ENCODE data around the gene CDC37L1.

CDC37L1 gene

DNA sequence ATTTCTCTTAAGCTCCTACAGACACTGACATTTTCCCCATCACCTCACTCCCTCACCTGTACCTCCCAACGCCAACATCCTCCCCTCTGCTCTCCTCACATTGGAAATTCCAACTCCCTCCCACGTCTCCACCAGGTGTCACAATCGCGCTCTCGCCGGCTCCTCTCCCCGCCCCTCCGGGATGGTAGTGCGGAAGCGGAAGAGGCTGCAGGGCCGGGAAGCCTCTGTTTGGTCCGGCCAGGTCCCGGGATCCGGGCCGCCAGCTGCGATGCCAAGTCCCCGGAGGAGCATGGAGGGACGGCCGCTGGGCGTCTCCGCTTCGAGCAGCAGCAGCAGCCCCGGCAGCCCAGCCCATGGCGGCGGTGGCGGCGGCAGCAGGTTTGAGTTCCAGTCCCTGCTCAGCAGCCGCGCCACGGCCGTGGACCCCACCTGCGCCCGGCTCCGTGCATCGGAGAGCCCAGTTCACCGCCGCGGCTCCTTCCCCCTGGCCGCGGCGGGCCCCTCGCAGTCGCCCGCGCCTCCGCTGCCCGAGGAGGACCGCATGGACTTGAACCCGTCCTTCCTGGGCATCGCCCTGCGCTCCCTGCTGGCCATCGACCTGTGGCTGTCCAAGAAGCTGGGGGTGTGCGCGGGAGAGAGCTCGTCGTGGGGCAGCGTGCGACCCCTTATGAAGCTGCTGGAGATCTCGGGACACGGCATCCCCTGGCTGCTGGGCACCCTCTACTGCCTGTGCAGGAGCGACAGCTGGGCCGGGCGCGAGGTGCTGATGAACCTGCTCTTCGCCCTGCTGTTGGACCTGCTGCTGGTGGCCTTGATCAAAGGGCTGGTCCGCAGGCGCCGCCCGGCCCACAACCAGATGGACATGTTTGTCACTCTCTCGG, 17.0 kb upstream of the CDC37L1 start, which contains the start of gene PLPP6:
Gene PLPP6, plus strand, starts transcription at position 187 of the 881 bp plus-strand sequence. Its CDS starts 82 bp downstream, at position 269.
- TF ChIP-seq POLR2A (IDR thresholded peaks at IDR 0.05; ENCODE audit: low read depth, low read length) = peak; percentile 61
- DNase-seq (ENCODE audit: insufficient read length, low spot score) = peak; percentile 83
- peak; percentile 92 for FAIRE-seq

GRCh38 chr9:4662989-4663792, 16.2 kb upstream of the CDC37L1 start:
- no peak for TF ChIP-seq POLR2A (IDR thresholded peaks at IDR 0.05; ENCODE audit: low read depth, low read length)
- FAIRE-seq = no peak
- no peak for DNase-seq (ENCODE audit: insufficient read length, low spot score)

DNA sequence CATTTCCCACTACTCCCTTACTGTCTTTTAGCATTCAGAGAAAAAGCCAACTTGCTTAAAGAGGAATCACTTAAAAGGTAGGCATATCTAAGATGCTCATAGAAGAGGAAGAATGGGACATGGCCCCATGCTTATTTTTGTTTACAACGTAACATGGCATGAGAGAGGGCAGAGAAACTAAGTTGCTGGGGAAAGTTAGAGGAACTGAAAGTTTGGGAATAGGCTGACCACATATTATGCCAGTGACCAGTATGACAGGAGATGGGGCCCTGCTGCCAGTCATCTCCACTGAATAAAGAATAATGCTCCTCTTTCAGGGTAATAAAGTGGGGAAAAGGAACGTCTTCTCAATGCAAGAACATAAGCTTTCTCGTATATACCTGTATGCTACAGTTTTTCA, 15.4 kb upstream of the CDC37L1 start:
- TF ChIP-seq POLR2A (IDR thresholded peaks at IDR 0.05; ENCODE audit: low read depth, low read length) = no peak
- FAIRE-seq = no peak
- no peak for DNase-seq (ENCODE audit: insufficient read length, low spot score)

DNA sequence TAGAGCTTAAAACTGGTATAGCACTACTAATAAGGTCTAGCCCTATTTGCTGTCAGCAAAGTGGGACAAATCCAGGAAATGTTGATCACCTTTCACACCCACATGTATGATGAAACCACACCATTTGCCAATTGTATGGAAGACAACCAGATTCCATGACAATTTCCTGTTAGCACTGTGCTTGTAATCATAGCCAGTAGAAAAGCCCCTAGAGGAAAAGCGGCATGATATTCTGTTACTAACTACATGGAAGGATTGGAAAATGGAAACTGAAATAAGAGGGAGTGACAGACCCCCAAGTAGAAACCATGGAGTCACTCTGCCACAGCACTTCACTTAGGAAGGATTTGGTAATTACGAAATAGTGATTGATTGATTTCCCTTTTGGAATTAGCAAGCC, 14.0 kb upstream of the CDC37L1 start:
- DNase-seq (ENCODE audit: insufficient read length, low spot score) (no peak), FAIRE-seq (no peak)

GRCh38 chr9:4666042-4666699, 13.2 kb upstream of the CDC37L1 start, which contains the start of gene SPATA6L:
TSS of gene SPATA6L (minus strand) at chr9:4666480. CDS start at chr9:4666250, 230 bp downstream.
- TF ChIP-seq POLR2A (IDR thresholded peaks at IDR 0.05; ENCODE audit: low read depth, low read length) = no peak
- DNase-seq (ENCODE audit: insufficient read length, low spot score) (peak; percentile 38), FAIRE-seq (peak; percentile 85)

More for the DNA sequence above, 14.0 kb upstream of the CDC37L1 start:
- no peak for TF ChIP-seq POLR2A (IDR thresholded peaks at IDR 0.05; ENCODE audit: low read depth, low read length)

DNA sequence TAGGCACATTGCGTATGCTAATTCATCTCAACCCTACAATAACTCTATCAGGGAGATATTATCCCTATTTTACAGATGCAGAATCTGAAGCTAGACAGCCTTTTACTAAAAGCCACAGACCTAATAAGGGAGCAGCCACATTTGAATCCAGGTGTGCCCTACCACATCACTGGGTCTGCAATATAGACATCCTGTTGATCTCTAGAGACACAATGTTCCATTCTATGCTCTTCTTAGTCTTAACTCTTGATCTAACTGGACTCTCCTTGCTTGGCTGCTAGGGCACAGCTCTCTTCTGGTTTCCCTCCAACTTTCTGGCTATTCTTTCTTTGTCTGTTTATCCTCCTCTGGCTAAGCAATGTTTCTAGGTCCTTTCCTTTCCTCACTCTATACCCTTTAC, 11.7 kb upstream of the CDC37L1 start:
- no peak for TF ChIP-seq POLR2A (IDR thresholded peaks at IDR 0.05; ENCODE audit: low read depth, low read length)
- FAIRE-seq = no peak
- no peak for DNase-seq (ENCODE audit: insufficient read length, low spot score)

GRCh38 chr9:4668604-4669003, 10.8 kb upstream of the CDC37L1 start:
- no peak for DNase-seq (ENCODE audit: insufficient read length, low spot score)
- no peak for TF ChIP-seq POLR2A (IDR thresholded peaks at IDR 0.05; ENCODE audit: low read depth, low read length)
- FAIRE-seq = no peak

- no peak for FAIRE-seq
- no peak for DNase-seq (ENCODE audit: insufficient read length, low spot score)
- TF ChIP-seq POLR2A (IDR thresholded peaks at IDR 0.05; ENCODE audit: low read depth, low read length) = no peak
These were observed 9.5 kb upstream of the CDC37L1 start for GRCh38 chr9:4669890-4670289.

- no peak for DNase-seq (ENCODE audit: insufficient read length, low spot score)
- no peak for FAIRE-seq
- no peak for TF ChIP-seq POLR2A (IDR thresholded peaks at IDR 0.05; ENCODE audit: low read depth, low read length)
These were observed 8.8 kb upstream of the CDC37L1 start for GRCh38 chr9:4670591-4670990.

DNA sequence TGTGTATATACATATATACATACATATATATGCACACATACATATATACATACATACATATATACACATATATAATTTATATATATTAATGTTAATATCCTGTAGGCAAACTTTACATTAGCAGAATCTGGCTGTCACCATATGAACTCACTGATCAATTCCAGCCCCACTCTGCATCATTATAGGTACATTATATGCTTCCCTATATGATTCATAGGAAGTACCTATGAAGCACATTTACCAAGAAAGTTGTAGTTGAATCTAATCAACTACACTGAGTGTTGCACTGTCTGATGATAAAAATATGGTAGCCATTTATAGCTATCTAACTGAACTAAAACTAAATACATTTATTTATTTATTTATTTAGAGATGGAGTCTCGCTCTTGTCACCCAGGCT, 7.6 kb upstream of the CDC37L1 start:
- FAIRE-seq (no peak), DNase-seq (ENCODE audit: insufficient read length, low spot score) (no peak)
- TF ChIP-seq POLR2A (IDR thresholded peaks at IDR 0.05; ENCODE audit: low read depth, low read length) = no peak

DNA sequence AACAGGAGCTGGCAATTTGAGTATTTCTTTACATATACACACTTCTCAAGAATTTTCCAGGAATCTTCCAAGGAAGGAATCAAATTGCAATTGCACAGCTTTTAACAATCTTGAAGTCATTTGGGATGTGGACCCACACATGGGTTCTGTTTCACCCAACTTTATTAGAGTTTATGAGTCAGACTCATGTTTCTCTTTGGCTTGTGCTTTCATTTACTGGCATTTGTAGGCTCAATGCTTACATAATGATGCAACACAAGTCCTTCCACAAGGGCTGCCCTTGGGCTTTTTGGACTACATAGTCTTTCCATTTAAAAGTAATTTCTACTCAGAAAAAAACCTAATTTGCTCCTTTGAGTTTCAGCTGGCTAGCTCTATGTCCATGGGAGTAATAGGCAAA, 4.6 kb upstream of the CDC37L1 start:
- peak; percentile 89 for FAIRE-seq
- DNase-seq (ENCODE audit: insufficient read length, low spot score) = no peak
- TF ChIP-seq POLR2A (IDR thresholded peaks at IDR 0.05; ENCODE audit: low read depth, low read length) = no peak

DNA sequence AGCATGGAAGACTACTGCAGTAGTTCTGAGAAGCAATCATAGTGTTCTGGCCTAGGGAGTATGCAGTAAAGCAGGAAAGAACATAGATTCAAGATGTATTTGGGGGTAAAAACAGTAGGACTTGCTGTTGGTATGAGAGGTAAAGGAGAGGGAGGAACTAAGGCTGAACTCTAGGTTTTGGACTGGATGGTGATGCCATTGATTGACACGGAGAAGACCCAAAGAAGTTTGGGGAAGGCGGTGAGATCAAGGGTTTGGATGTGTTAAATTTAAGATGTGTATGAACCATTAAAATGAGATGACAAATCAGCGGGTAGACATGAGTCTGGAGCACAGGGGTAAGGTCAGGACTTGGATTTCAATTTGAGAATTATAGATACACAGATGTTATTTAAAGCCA, 2.0 kb upstream of the CDC37L1 start:
- TF ChIP-seq POLR2A (IDR thresholded peaks at IDR 0.05; ENCODE audit: low read depth, low read length) = no peak
- DNase-seq (ENCODE audit: insufficient read length, low spot score) (no peak), FAIRE-seq (no peak)

DNA sequence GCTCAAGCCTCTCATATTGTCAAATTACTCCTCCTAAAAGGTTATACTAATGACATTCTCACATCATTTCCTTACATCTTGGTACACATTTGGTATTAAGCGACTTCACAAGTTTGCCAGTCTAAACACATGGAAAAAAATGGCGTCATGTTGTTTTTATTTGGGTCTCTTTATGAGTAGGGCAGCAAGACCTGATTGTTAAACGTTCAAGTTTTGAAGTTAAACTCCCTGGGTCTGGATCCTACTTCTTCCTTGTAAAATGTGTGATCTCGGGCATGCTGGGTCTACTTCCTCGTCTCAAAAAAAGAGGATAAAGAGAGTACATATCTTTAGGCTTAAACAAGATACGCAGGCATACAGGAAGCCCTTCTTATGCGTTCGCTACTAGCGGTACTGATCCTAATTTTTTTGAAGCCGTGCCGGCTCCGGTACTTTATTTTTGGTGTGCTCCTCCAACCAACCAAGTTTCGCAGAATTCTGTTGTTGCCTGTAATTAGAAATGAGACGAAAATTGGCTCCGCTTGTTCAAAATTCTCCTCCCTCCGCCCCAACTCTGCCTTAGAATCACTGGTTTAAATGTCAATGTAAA, 596 bp upstream of the CDC37L1 start:
- FAIRE-seq (no peak), DNase-seq (ENCODE audit: insufficient read length, low spot score) (no peak)
- no peak for TF ChIP-seq POLR2A (IDR thresholded peaks at IDR 0.05; ENCODE audit: low read depth, low read length)

DNA sequence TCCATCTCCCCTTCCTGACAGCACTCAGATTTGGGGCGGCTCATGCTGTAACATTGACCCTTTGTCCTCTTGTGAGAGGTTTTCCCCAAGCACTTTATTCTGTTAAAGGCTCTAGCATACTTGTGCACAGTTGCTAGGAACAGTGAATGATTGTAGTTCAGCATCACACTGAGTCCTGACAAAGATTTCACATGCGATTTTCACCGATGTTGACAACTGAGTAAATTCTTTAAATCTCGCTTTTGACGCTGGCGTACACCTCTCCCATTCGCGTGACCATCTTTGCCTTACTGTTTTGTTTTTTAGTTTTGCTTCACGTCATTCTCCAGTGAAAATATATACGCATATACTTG, 780 bp downstream of the CDC37L1 start:
- DNase-seq (ENCODE audit: insufficient read length, low spot score) = no peak
- FAIRE-seq = peak; percentile 71
- TF ChIP-seq POLR2A (IDR thresholded peaks at IDR 0.05; ENCODE audit: low read depth, low read length) = no peak
